Measurements from ENCODE around the gene PRICKLE4. TPM values are rescaled to one million over a fixed set of nuclear protein-coding genes. Genes with fewer than 3 reads are reported as not detected.

Gene PRICKLE4
- total and polyA plus RNA-seq, 2 of the 13 experiments (the other 11 are each of a cell fraction or from before 2014, with no cell fraction given) = 0.92 to 1.2 TPM

DNA sequence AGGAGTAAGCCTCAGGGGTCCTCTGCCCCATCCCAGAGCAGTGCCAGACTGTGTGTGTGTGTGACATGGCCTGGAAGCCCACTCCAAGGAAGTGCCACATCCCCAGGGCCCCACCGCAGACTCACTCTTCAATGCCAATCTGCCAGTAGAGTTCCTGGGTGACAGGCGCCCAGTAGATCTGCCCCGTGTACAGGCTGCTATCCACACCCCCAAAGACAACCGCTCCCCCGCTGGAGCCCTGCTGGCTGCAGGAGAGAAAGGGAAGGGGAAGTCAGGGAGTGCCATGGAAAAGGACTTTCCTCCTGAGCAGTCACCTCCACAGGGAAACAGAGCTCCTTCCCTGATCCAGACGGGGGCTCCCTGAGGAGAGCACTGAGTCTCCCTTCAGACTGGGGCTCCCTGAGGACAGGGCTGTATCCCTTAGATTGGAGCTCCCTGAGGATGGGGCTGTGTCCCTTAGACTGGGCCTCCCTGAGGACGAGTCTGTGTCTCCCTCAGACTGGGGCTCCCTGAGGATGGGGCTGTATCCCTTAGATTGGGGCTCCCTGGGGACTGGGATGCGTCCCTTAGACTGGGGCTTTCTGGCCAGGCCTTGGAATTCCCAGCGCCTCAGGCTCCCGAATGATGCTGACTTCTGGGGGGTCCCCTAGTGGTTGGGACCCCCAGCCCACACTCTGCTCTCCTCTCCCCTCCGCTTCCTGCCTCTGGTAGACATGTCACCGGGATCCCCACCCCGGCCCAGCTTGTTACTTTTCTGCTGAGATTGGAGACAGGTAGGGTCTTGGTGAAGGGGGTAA, 40.0 kb upstream of the PRICKLE4 start:
- CTCF ChIA-PET (ENCODE audit: low intra/inter-chr PET ratio, low total read pairs) = interaction anchor here (1.5 kb wide), 1 partner anchor 35 kb away, joined by 11 read pairs; no protein-coding TSS in a partner anchor
- intact Hi-C loops (cut with micrococcal nuclease; ENCODE audit: unreplicated experiment) = no loop called here
- TF ChIP-seq RELA (CRISPR knock-in tag; IDR thresholded peaks at IDR 0.05) (no peak), SPEN (CRISPR knock-in tag; IDR thresholded peaks at IDR 0.05; ENCODE audit: low read depth) (0 out of 2 replicates have a peak, but pooled peaks have one; percentile 23), TGIF2 (CRISPR knock-in tag; IDR thresholded peaks at IDR 0.05) (0 out of 2 replicates have a peak, but pooled peaks have one; percentile 45), ZNF256 (CRISPR knock-in tag; conservative IDR thresholded peaks at IDR 0.05) (no peak), JUN (CRISPR knock-in tag; IDR thresholded peaks at IDR 0.05) (peak; percentile 22; the same call in 1 of the 2 replicates), ZNF556 (CRISPR knock-in tag; IDR thresholded peaks at IDR 0.05; ENCODE audit: borderline replicate concordance) (no peak), JDP2 (CRISPR knock-in tag; IDR thresholded peaks at IDR 0.05; ENCODE audit: borderline replicate concordance) (no peak), NR2C2 (CRISPR knock-in tag; IDR thresholded peaks at IDR 0.05; ENCODE audit: borderline replicate concordance) (0 out of 2 replicates have a peak, but pooled peaks have one; percentile 6), YEATS2 (CRISPR knock-in tag; IDR thresholded peaks at IDR 0.05; ENCODE audit: borderline replicate concordance) (no peak)
- TF ChIP-seq, protein P1, sequence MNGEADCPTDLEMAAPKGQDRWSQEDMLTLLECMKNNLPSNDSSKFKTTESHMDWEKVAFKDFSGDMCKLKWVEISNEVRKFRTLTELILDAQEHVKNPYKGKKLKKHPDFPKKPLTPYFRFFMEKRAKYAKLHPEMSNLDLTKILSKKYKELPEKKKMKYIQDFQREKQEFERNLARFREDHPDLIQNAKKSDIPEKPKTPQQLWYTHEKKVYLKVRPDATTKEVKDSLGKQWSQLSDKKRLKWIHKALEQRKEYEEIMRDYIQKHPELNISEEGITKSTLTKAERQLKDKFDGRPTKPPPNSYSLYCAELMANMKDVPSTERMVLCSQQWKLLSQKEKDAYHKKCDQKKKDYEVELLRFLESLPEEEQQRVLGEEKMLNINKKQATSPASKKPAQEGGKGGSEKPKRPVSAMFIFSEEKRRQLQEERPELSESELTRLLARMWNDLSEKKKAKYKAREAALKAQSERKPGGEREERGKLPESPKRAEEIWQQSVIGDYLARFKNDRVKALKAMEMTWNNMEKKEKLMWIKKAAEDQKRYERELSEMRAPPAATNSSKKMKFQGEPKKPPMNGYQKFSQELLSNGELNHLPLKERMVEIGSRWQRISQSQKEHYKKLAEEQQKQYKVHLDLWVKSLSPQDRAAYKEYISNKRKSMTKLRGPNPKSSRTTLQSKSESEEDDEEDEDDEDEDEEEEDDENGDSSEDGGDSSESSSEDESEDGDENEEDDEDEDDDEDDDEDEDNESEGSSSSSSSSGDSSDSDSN (CRISPR knock-in tag; IDR thresholded peaks at IDR 0.05) = 0 out of 2 replicates have a peak, but pooled peaks have one; percentile 11
- TF ChIP-seq, protein P2, sequence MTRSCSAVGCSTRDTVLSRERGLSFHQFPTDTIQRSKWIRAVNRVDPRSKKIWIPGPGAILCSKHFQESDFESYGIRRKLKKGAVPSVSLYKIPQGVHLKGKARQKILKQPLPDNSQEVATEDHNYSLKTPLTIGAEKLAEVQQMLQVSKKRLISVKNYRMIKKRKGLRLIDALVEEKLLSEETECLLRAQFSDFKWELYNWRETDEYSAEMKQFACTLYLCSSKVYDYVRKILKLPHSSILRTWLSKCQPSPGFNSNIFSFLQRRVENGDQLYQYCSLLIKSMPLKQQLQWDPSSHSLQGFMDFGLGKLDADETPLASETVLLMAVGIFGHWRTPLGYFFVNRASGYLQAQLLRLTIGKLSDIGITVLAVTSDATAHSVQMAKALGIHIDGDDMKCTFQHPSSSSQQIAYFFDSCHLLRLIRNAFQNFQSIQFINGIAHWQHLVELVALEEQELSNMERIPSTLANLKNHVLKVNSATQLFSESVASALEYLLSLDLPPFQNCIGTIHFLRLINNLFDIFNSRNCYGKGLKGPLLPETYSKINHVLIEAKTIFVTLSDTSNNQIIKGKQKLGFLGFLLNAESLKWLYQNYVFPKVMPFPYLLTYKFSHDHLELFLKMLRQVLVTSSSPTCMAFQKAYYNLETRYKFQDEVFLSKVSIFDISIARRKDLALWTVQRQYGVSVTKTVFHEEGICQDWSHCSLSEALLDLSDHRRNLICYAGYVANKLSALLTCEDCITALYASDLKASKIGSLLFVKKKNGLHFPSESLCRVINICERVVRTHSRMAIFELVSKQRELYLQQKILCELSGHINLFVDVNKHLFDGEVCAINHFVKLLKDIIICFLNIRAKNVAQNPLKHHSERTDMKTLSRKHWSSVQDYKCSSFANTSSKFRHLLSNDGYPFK (CRISPR knock-in tag; IDR thresholded peaks at IDR 0.05; ENCODE audit: borderline replicate concordance) = 0 out of 2 replicates have a peak, but pooled peaks have one; percentile 28
- TF ChIP-seq, protein P3, sequence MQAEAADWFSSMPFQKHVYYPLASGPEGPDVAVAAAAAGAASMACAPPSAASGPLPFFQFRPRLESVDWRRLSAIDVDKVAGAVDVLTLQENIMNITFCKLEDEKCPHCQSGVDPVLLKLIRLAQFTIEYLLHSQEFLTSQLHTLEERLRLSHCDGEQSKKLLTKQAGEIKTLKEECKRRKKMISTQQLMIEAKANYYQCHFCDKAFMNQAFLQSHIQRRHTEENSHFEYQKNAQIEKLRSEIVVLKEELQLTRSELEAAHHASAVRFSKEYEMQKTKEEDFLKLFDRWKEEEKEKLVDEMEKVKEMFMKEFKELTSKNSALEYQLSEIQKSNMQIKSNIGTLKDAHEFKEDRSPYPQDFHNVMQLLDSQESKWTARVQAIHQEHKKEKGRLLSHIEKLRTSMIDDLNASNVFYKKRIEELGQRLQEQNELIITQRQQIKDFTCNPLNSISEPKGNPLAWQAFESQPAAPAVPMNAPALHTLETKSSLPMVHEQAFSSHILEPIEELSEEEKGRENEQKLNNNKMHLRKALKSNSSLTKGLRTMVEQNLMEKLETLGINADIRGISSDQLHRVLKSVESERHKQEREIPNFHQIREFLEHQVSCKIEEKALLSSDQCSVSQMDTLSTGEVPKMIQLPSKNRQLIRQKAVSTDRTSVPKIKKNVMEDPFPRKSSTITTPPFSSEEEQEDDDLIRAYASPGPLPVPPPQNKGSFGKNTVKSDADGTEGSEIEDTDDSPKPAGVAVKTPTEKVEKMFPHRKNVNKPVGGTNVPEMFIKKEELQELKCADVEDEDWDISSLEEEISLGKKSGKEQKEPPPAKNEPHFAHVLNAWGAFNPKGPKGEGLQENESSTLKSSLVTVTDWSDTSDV (CRISPR knock-in tag; IDR thresholded peaks at IDR 0.05) = 0 out of 2 replicates have a peak, but pooled peaks have one; percentile 35

More for the DNA sequence above, 40.0 kb upstream of the PRICKLE4 start:
- no peak overlapping the region for H3K4me3 ChIP-seq (replicated peaks in 1 of 3; ENCODE audit: insufficient read depth in 1 of 3, low read depth in 2 of 3, low read length in 3 of 3)
- no peak for DNase-seq (ENCODE audit: low spot score)
- 92% methylated on average over 11 of the region's 13 CpGs for WGBS (ENCODE audit: low lambda C conversion rate)
- no peaks in the 10 kb centered on the region for H3K9me3 ChIP-seq (ENCODE audit: low read length)
- H3K79me2 ChIP-seq (ENCODE audit: insufficient read depth, low read length) = no peaks in the 10 kb centered on the region
- peak overlapping the region; percentile 69 for H3K27ac ChIP-seq (ENCODE audit: extremely low read length, insufficient read depth, low read length)
- no peaks in the 10 kb centered on the region for H3K36me3 ChIP-seq (replicated peaks in 1 of 2; ENCODE audit: control insufficient read depth in 1 of 2, insufficient read depth in 2 of 2, low read length in 2 of 2)
- peak overlapping the region; percentile 45 for H3K9ac ChIP-seq (ENCODE audit: insufficient read depth, low read depth, low read length)
- in situ Hi-C loops (cut with HindIII; ENCODE audit: extremely low pct_ligation_motif_present, low pct_unique_long_range_greater_than_20kb) = no loop called here
- BruUV-seq (replicated peaks) = no TSS peak
- ATAC-seq = no peak
- peaks cover 97% of the 10 kb centered on the region for H3K4me1 ChIP-seq (ENCODE audit: insufficient read depth, low read length)
- FAIRE-seq = no peak
- POLR2A ChIA-PET = interaction anchor here (0.5 to 10.4 kb wide), 9 partner anchors 7 to 1007 kb away, joined by 4 to 112 read pairs (median 12); partner anchors contain the start of genes PGC and TOMM6
- no peaks in the 10 kb centered on the region for H4K20me1 ChIP-seq (ENCODE audit: insufficient read depth, low read length)
- peak overlapping the region; percentile 25 for H3K4me2 ChIP-seq (ENCODE audit: low read depth, low read length)
- no peak overlapping the region for H2AFZ ChIP-seq (ENCODE audit: low read length)
- H3K27me3 ChIP-seq (ENCODE audit: control insufficient read depth in 1 of 2, insufficient read depth in 2 of 2, low read length in 2 of 2) = no peaks in the 10 kb centered on the region

All from HepG2 (cell line).